Measurements from ENCODE around the gene KIAA1671.

DNA sequence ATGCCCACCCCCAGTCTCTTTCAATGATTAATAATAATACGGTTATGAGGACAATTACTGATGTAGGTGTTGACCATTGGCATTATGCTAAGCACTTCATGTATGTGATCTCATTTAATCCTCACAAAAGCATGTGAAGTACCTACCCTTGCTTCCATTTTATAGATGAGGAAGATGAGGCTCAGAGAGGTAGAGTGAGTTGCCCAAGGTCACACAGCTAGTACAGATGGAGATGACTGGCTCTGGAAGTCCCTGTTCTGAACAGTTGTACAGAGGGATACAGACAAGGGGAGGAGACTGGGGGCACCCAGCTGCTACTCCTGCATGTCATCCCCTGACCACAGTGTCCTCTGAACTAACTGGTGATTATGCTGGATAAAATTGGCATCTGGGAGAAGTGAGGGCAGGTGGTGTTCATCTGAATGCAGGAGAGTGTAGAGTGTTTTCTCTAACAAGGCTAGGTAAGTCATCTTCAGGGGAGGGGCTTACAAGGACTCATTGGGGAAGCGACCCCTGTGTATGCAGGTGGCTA lies 43.2 kb downstream of the KIAA1671 start:
- TF ChIP-seq, protein P1, sequence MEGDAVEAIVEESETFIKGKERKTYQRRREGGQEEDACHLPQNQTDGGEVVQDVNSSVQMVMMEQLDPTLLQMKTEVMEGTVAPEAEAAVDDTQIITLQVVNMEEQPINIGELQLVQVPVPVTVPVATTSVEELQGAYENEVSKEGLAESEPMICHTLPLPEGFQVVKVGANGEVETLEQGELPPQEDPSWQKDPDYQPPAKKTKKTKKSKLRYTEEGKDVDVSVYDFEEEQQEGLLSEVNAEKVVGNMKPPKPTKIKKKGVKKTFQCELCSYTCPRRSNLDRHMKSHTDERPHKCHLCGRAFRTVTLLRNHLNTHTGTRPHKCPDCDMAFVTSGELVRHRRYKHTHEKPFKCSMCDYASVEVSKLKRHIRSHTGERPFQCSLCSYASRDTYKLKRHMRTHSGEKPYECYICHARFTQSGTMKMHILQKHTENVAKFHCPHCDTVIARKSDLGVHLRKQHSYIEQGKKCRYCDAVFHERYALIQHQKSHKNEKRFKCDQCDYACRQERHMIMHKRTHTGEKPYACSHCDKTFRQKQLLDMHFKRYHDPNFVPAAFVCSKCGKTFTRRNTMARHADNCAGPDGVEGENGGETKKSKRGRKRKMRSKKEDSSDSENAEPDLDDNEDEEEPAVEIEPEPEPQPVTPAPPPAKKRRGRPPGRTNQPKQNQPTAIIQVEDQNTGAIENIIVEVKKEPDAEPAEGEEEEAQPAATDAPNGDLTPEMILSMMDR (IDR thresholded peaks at IDR 0.05) = no peak
- TF ChIP-seq, protein P2, sequence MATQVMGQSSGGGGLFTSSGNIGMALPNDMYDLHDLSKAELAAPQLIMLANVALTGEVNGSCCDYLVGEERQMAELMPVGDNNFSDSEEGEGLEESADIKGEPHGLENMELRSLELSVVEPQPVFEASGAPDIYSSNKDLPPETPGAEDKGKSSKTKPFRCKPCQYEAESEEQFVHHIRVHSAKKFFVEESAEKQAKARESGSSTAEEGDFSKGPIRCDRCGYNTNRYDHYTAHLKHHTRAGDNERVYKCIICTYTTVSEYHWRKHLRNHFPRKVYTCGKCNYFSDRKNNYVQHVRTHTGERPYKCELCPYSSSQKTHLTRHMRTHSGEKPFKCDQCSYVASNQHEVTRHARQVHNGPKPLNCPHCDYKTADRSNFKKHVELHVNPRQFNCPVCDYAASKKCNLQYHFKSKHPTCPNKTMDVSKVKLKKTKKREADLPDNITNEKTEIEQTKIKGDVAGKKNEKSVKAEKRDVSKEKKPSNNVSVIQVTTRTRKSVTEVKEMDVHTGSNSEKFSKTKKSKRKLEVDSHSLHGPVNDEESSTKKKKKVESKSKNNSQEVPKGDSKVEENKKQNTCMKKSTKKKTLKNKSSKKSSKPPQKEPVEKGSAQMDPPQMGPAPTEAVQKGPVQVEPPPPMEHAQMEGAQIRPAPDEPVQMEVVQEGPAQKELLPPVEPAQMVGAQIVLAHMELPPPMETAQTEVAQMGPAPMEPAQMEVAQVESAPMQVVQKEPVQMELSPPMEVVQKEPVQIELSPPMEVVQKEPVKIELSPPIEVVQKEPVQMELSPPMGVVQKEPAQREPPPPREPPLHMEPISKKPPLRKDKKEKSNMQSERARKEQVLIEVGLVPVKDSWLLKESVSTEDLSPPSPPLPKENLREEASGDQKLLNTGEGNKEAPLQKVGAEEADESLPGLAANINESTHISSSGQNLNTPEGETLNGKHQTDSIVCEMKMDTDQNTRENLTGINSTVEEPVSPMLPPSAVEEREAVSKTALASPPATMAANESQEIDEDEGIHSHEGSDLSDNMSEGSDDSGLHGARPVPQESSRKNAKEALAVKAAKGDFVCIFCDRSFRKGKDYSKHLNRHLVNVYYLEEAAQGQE (IDR thresholded peaks at IDR 0.05; ENCODE audit: low read depth, low read length) = no peak
- TF ChIP-seq, protein P3, sequence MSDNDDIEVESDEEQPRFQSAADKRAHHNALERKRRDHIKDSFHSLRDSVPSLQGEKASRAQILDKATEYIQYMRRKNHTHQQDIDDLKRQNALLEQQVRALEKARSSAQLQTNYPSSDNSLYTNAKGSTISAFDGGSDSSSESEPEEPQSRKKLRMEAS (IDR thresholded peaks at IDR 0.05; ENCODE audit: low read depth) = no peak
- TF ChIP-seq TCF12 (IDR thresholded peaks at IDR 0.05) (no peak), POLR2AphosphoS5 (IDR thresholded peaks at IDR 0.05; ENCODE audit: low read depth, low read length) (no peak), EP300 (IDR thresholded peaks at IDR 0.05; ENCODE audit: borderline replicate concordance in 1 of 2, low read depth in 1 of 2, low read length in 1 of 2) (no peak), NFIC (IDR thresholded peaks at IDR 0.05; ENCODE audit: borderline replicate concordance) (no peak), EZH2phosphoT487 (IDR thresholded peaks at IDR 0.05; ENCODE audit: borderline replicate concordance, low read depth) (no peak), CHD2 (IDR thresholded peaks at IDR 0.05; ENCODE audit: low read length, partially characterized antibody) (no peak)
- TF ChIP-seq, protein P4, sequence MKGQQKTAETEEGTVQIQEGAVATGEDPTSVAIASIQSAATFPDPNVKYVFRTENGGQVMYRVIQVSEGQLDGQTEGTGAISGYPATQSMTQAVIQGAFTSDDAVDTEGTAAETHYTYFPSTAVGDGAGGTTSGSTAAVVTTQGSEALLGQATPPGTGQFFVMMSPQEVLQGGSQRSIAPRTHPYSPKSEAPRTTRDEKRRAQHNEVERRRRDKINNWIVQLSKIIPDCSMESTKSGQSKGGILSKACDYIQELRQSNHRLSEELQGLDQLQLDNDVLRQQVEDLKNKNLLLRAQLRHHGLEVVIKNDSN (IDR thresholded peaks at IDR 0.05; ENCODE audit: borderline replicate concordance, low read depth) = no peak
- TF ChIP-seq, protein P5, sequence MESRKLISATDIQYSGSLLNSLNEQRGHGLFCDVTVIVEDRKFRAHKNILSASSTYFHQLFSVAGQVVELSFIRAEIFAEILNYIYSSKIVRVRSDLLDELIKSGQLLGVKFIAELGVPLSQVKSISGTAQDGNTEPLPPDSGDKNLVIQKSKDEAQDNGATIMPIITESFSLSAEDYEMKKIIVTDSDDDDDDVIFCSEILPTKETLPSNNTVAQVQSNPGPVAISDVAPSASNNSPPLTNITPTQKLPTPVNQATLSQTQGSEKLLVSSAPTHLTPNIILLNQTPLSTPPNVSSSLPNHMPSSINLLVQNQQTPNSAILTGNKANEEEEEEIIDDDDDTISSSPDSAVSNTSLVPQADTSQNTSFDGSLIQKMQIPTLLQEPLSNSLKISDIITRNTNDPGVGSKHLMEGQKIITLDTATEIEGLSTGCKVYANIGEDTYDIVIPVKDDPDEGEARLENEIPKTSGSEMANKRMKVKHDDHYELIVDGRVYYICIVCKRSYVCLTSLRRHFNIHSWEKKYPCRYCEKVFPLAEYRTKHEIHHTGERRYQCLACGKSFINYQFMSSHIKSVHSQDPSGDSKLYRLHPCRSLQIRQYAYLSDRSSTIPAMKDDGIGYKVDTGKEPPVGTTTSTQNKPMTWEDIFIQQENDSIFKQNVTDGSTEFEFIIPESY (IDR thresholded peaks at IDR 0.05; ENCODE audit: borderline replicate concordance, low read depth) = no peak
